AG09309 (cell line): Measurements from ENCODE around the gene ART4.
A peak's percentile ranks its signal among the peaks of the same experiment; 100 is the strongest.

Experiments
- DNase-seq: peaks from one replicate; pipeline ENCODE4 v3.0.0-alpha.2; 2010; ENCODE audit warnings: low read depth
- H3K4me3 ChIP-seq: 2 replicates; pipeline ENCODE4 v1.5.1; 2011; ENCODE audit warnings: mild to moderate bottlenecking, low read depth, low read length, moderate library complexity; ENCODE audit not compliant: control insufficient read depth
- CTCF ChIP-seq: IDR thresholded peaks from 2 replicates; pipeline ENCODE4 v1.5.1; 2011; ENCODE audit warnings: mild to moderate bottlenecking, low read depth, low read length, inconsistent platforms; ENCODE audit not compliant: insufficient read depth, control insufficient read depth; ENCODE audit errors: missing control alignments

Gene ART4

GRCh38 chr12:14782756-14783155 lies 60.6 kb downstream of the ART4 start:
- no peak overlapping the region for H3K4me3 ChIP-seq
- no peak for DNase-seq
- no peak for TF ChIP-seq CTCF

GRCh38 chr12:14781563-14781962 lies 61.8 kb downstream of the ART4 start:
- DNase-seq, result no peak
- H3K4me3 ChIP-seq, result no peak overlapping the region
- TF ChIP-seq CTCF, result no peak

- no peak for TF ChIP-seq CTCF
- no peak overlapping the region for H3K4me3 ChIP-seq
- DNase-seq, result no peak
These were observed 62.5 kb downstream of the ART4 start for GRCh38 chr12:14780859-14781258.

- H3K4me3 ChIP-seq, result no peak overlapping the region
- TF ChIP-seq CTCF, result no peak
- DNase-seq, result no peak
These were observed 63.5 kb downstream of the ART4 start for GRCh38 chr12:14779834-14780233.

GRCh38 chr12:14777271-14777670 lies 66.1 kb downstream of the ART4 start:
- no peak for DNase-seq
- H3K4me3 ChIP-seq, result no peak overlapping the region
- TF ChIP-seq CTCF, result no peak

GRCh38 chr12:14776236-14776961 lies 66.9 kb downstream of the ART4 start:
- DNase-seq, result no peak
- H3K4me3 ChIP-seq, result peak overlapping the region; percentile 87
- no peak for TF ChIP-seq CTCF
